GM12873 (cell line): Measurements from ENCODE around the gene WFIKKN1.

Experiments
- CTCF ChIP-seq: IDR thresholded peaks from 2 replicates; pipeline ENCODE4 v1.5.1; 2012; ENCODE audit warnings: low read depth, mild to moderate bottlenecking, moderate library complexity, low read length, control low read depth; ENCODE audit not compliant: insufficient read depth; ENCODE audit errors: missing control alignments

Gene WFIKKN1

DNA sequence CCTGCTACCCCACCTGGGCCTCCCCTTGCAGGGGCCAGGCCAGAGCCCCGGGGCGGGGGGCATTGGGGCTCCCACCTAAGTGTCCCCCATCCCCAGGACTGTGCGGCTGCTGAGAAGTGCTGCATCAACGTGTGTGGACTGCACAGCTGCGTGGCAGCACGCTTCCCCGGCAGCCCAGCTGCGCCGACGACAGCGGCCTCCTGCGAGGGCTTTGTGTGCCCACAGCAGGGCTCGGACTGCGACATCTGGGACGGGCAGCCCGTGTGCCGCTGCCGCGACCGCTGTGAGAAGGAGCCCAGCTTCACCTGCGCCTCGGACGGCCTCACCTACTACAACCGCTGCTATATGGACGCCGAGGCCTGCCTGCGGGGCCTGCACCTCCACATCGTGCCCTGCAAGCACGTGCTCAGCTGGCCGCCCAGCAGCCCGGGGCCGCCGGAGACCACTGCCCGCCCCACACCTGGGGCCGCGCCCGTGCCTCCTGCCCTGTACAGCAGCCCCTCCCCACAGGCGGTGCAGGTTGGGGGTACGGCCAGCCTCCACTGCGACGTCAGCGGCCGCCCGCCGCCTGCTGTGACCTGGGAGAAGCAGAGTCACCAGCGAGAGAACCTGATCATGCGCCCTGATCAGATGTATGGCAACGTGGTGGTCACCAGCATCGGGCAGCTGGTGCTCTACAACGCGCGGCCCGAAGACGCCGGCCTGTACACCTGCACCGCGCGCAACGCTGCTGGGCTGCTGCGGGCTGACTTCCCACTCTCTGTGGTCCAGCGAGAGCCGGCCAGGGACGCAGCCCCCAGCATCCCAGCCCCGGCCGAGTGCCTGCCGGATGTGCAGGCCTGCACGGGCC lies 1.9 kb downstream of the WFIKKN1 start:
- no peak for TF ChIP-seq CTCF

GRCh38 chr16:633336-634050 lies 2.7 kb downstream of the WFIKKN1 start:
- no peak for TF ChIP-seq CTCF

DNA sequence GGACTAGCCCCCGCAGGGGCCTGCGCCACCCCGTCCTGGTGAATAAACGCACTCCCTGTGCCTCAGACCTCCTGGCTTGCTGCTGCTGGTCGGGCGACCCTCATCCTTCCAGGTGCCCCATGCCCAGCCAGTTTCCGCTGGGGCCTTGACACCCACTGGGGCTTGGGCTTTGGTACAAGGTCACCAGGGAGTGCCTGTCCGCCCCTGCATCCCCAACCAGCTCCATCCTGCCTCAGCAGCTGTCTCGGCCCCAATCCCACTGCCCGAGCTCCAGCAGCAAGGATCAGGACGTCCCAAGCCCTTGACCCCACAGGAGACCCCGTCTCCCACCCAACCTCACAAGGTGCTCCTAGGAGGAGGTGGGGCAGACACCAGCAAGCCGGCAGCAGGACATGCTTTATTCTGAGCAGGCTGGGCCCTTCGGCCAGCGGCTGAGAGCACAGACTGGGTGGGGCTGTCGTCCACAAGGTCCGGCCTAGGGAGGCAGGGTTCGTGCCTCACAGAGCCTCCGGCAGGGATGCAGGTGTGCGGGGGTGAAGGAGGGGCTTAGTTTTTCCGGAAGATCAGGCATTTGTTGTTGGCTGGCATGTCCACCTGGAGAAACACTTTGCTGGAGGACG lies 3.4 kb downstream of the WFIKKN1 start:
- TF ChIP-seq CTCF, result no peak

GRCh38 chr16:634996-635395 lies 4.2 kb downstream of the WFIKKN1 start:
- no peak for TF ChIP-seq CTCF

- TF ChIP-seq CTCF, result no peak
Measured at GRCh38 chr16:635573-636205, 4.9 kb downstream of the WFIKKN1 start.

- no peak for TF ChIP-seq CTCF
Measured at GRCh38 chr16:636206-637080, 5.7 kb downstream of the WFIKKN1 start, which contains the start of gene METTL26. METTL26 (minus strand) TSS chr16:636305; CDS start chr16:636290, 15 bp downstream.
